ENCODE data around the gene CD2.

DNA sequence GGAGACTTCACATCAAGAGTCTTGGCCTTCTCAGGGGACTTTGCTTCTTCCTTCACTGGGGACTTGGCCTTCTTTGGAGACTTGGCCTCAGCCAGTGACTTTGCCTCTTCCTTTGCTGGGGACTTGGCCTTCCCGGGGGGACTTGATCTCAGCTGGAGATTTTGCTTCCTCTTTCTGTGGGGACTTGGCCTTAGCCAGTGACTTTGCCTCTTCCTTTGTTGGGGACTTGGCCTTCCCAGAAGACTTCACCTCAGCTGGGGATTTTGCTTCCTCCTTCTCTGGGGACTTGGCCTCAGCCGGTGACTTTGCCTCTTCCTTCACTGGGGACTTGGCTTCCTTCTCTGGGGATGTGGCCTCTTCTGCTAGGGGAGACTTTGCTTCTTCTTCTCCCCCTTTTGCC, 13.5 kb upstream of the CD2 start:
- TF ChIP-seq, protein P1, sequence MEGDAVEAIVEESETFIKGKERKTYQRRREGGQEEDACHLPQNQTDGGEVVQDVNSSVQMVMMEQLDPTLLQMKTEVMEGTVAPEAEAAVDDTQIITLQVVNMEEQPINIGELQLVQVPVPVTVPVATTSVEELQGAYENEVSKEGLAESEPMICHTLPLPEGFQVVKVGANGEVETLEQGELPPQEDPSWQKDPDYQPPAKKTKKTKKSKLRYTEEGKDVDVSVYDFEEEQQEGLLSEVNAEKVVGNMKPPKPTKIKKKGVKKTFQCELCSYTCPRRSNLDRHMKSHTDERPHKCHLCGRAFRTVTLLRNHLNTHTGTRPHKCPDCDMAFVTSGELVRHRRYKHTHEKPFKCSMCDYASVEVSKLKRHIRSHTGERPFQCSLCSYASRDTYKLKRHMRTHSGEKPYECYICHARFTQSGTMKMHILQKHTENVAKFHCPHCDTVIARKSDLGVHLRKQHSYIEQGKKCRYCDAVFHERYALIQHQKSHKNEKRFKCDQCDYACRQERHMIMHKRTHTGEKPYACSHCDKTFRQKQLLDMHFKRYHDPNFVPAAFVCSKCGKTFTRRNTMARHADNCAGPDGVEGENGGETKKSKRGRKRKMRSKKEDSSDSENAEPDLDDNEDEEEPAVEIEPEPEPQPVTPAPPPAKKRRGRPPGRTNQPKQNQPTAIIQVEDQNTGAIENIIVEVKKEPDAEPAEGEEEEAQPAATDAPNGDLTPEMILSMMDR (conservative IDR thresholded peaks at IDR 0.05; ENCODE audit: low read depth, low read length) = no peak
- TF ChIP-seq EZH2 (IDR thresholded peaks at IDR 0.05; ENCODE audit: borderline replicate concordance, low read depth, low read length, poor library complexity, severe bottlenecking) = no peak

All from A673 (cell line).